Central memory CD4-positive, alpha-beta T cell (primary cell): ENCODE data around the gene ORAI2.
"Not testable (repeated sequence)": the region's sequence is repeated elsewhere in the genome, so short reads cannot be mapped to it uniquely, and the experiment has no call there.

Experiments
- DNase-seq: peaks from one replicate; pipeline ENCODE4 v3.0.0; 2022
- total RNA-seq, 3 experiments: gene quantifications; one replicate each; lab custom pipeline; 2026; lab: John Stamatoyannopoulos, UW

The ORAI2 gene
- 35.1 to 81.7 (median 77.4) reads per million in 3 experiments for total RNA-seq

DNA sequence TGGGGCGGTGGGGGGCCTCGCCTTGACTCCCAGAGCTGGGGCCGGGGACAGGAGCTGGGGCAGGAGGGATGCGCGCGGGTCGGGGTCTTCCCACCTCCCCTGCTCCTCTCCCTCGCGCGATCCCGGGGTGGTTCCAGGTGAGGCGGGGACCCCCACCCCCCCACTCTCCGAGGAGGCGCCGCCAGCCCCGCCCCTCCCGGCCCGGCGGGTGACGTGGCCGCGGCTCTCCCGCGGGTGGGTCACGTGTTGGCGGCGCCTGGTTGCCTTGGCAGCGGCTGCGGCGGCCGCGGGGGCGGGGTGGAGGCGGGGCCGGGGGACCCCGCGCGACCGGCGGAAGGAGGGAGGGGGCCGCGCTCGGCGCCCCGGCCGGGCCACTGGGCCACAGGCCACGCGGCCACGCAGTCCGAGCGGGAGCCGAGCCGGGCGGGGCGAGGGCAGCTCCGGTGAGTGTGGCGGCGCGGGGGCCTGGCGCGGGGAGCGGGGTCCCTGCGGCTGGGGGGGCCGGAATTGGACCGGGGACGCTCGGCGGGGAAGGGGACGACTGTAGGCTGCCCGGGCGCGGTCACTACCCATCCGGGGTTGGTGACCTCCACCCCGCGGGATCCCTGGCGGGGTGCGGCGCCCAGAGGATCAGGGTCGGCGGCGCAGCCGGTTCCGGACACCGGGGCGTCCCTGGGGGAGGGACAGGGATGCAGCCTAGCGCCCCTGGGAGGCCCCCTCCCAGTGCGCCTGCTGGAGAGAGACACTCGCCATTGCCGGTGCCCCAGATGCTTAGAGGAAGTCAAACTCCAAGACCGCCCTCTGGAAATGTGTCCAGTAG is at the start of gene ORAI2:
TSS of gene ORAI2 (plus strand) at position 357 of the 820 bp plus-strand sequence. CDS start 5,382 bp downstream, outside the sequence.
- peak; percentile 84 for DNase-seq

DNA sequence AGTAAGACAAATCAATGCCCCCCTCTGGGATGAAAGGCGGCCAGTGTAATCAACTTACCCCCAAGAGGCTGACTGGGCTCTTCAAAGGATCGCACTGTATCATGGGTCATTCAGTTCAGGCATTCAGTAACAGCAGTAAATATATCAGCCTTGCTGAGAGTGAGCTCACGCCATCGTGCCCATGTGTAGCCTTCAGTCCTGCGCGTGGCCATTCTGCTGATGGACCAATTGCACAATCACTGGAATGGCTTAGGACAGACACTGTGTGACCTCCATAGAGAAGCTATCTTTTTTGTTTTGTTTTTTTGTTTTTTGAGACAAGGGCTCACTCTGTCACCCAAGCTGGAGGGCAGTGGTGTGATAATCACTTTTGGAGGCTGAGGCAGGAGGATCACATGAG is 46.3 kb upstream of the ORAI2 start:
- no peak for DNase-seq

DNA sequence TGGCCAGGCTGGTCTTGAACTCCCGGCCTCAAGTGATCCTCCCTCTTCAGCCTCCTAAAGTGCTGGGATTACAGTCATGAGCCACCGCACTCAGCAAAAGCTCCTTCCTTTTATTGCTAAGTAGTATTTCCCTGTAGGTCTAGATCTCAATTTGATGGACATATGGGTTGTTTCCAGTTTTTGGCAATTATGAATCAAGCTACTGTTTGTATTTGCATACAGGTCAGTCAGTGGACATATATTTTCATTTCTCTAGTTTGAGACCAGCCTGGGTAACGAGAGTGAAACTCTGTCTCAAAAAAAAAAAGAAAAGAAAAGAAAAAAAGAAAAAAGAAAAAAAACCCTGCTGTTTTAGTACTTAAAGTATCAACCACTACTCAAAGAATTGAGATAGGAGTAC is 43.6 kb upstream of the ORAI2 start:
- DNase-seq, result no peak

DNA sequence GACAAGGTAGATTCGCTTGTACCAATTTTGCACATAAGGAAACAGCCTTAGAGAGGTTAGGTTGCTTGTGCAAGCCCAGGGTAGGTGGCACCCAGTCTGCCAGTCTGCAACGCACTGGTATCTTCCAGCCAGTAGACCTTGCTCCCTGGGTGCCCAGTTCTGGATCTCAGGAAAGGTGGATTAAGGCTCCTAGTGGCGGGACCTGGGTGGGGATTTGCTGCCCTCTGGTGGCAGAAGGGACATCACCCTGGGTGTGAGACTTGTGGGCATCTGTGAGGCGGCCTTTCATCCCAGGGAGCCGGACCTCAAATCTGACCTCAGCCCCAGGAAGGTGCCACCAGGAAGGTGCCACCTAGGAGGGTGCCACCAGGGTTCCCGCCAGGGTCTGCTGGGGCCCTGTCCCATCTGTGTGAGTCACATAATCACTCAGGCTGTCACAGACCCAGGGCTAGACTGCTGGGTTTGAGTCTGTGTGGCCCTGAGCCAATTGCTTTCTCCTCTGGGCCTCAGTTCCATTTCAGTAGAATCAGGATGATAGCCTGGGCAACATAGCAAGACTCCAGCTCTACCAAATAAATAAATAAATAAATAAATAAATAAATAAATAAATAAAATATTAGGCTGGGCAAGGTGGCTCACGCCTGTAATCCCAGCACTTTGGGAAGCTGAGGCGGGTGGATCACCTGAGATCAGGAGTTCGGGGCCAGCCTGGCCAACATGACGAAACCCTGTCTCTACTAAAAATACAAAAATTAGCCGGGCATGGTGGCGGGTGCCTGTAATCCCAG is 42.5 kb upstream of the ORAI2 start:
- peak; percentile 59 for DNase-seq

DNA sequence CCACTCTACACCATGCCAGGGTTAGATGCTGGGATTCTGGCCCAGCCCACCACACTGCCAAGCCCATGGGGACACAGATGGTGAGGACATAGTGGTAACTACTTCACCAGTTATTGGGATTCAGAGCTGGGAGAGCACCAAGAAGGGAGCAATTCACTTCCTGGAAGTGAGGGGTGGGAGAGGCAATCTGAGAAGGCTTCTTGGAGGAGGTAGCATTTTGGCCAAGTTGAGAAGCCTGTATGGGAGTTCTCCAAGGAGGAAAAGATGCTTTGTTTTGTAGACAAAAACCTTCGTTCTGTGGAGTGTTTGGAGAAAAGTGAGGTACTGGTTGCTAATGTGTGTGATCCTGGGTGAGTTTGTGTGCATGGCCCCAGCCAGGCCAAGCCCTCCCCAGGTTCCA is 41.0 kb upstream of the ORAI2 start:
- DNase-seq, result no peak

DNA sequence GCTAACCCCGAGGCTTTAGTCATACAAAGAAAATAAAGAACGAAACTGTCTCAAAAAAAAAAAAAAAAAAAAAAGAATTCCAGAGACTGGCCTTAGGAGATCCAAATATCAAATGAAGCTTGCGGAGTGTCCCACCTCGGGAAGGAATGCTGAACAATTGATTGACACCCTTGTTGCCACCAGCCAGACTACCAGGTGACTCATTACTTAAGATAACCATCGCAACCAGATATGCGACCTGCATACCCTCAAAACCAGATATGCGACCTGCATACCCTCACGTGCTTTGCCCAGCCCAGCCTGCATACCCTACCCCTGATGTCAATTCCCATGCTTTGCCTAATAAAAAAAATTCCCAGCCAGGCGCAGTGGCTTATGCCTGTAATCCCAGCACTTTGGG is 39.9 kb upstream of the ORAI2 start:
- DNase-seq, result no peak

DNA sequence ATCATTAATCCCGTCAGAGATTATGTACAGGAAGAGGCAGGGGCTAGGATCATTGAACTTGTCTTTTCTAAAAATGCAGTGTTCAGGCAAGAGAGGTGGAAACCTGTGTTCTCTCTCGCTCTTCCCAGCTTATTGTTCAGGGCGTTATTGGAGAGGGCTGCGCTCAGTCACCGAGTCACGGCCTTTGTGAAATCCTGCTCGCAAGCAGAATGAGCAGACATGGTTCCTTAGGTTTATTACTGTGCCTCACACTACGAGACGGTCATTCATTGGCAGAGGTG is 37.8 kb upstream of the ORAI2 start:
- no peak for DNase-seq

DNA sequence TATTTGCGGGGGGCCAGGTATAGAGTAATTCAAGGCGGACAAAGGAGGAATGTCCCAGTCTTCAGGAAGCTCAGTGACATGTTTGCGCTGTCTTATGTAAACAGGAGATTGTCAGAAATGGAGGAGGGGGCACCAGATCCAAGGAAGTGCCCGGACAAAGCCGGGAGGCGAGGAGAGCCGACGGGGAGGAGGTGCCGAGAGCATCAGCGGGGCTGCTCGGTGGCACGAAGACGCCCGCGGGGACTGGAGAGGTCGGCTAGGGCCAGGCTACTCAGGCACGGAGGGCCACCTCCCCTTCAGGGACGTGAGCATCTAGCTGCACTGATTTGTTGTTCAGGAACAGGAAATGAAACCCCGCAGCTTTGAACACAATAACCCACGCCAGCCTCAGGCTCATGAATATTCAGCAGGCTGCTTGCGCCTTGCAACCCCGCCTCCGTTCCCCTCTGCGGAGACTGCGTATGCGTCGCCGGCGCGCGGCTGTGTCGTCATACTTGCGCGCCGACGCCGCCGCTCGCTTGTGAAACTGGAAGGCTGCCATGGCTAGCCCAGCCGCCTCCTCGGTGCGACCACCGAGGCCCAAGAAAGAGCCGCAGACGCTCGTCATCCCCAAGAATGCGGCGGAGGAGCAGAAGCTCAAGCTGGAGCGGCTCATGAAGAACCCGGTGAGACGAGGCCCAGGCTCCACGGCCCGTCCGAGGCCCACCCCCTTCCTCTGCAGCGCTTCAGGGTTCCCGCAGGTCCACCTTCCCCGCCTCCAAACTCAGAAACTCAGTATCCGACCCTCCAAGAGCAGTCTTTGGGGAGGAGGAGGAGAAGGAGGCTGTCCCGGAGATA is 37.3 kb upstream of the ORAI2 start, which contains the start of gene PRKRIP1:
TSS of gene PRKRIP1 (plus strand) at position 491 of the 837 bp plus-strand sequence. CDS start at position 540, 49 bp downstream.
- DNase-seq, result peak; percentile 91

DNA sequence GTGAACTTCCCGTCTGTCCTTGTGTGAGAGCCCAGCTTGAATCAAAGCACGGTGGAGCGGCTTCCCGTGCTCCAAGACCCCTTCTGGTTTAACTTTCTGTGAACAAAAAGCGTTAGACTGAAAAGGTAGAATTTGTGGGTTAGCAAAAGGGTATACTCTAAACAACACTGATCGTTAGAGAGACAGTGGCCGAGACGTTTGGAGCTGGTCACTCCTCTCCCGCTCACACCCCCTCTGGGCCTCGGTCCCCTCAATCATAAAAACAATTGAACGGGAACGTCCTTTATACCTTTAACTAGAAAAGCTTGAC is 36.7 kb upstream of the ORAI2 start:
- no peak for DNase-seq

DNA sequence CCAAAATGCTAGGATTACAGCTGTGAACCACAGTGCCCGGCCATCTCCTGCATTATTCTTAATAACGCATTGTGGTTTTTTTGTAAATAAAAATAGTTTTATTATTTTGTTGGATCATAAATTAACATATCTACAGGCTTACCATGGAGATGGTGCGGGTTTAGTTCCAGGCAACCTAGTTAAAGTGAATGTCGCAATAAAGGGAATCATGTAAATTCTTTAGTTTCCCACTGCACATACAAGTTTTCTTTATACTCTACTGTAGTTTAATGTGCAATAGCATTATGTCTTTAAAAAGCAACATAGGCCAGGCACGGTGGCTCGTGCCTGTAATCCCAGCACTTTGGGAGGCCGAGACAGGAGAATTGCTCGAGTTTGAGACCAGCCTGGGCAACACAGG is 34.8 kb upstream of the ORAI2 start:
- DNase-seq, result no peak

DNA sequence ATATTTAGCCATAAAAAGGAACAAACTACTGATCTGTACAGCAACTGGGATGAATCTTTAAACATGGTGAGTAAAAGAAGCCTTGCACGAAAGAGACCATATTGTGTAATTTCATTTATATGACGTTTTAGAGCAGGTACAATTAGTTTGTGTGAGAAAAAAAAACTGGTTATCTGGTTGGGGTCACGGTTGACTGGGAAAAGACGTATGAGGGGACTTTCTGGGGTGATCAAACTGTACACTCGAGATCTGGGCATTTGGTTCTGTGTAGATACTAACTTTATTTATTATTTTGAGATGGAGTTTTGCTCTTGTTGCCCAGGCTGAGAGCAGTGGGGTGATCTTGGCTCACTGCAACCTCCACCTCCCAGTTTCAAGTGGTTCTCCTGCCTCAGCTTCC is 33.0 kb upstream of the ORAI2 start:
- no peak for DNase-seq

DNA sequence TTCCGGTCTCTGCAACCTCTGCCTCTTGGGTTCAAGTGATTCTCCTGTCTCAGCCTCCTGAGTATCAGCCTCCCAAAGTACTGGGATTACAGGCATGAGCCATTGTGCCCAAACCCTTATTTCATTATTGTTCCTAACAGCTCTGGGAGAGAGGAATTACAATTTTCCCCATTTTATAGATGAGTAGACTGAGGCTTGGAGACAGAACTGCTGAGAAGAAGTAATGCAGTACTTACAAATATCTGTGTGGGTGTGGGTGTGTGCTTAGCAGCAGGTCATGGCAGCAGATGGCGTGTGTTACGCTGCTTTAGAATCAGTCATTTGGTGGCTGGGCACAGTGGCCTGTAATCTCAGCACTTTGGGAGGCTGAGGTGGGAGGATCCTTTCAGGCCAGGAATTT is 29.8 kb upstream of the ORAI2 start:
- no peak for DNase-seq

DNA sequence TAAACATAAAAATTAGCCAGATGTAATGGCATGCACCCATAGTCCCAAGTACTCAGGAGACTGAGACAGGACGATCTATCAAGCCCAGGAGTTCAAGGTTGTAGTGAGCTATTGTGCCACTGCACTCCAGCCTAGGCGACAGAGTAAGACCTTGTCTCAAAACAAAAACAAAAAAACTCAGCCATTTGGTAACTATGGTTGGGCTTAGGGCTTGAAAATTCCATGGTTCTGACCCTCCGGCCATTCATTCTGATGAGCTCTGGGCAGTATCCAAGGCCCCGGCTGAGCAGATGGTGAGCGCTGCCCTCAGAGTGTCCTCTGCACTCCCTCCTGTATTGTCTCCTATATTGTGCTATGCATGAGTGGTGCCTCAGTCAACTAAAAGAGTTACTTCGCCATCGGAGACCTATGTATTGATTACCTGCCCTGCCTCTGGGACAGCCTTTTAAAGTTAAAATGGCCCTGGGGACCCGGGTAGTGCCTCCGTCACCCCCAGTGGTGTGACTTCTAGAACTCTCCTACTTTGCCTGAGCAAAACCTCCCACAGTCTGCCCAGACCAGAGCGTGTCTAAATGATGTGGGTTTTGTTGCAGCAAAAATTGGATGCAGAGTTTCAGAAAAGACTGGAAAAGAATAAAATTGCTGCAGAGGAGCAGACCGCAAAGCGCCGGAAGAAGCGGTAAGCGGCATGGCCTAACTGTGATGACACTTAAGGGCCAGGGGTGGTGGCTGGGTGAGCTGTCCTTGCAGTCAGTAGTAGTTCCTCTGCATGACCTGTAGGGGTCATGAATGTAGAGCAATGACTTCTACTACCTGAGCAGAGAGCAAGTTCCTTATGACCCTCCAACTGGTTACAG is 29.1 kb upstream of the ORAI2 start:
- peak; percentile 66 for DNase-seq

DNA sequence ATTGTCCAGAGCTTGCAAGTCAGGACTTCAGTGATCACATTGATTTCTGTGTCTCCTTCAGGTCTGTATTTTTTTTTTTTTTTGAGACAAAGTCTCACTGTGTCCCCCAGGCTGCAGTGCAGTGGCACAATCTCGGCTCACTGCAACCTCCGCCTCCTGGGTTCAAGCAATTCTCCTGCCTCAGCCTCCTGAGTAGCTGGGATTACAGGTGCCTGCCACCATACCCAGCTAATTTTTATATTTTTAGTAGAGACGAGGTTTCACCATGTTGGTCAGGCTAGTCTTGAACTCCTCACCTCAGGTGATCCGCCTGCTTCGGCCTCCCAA is 28.6 kb upstream of the ORAI2 start:
- DNase-seq, result not testable (repeated sequence)

DNA sequence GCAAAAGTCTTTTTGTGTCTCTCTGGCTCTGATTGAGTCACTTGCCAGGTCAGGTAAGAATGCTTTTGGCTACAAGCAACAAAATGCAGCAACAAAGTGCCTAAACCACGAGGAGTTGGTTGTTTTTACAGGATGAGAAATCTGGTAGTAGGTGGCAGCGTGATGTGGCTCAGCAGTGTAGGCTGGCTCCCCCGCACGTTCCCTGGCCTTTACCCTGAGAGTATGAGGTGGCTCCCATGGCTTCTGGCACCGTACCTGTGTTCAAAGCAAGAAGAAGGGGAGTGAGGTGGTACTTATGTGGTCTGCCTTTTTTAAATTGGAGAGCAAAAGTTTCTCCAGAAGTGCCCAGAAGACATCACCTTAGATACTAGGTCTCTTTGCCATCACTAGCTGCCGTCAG is 25.5 kb upstream of the ORAI2 start:
- no peak for DNase-seq

DNA sequence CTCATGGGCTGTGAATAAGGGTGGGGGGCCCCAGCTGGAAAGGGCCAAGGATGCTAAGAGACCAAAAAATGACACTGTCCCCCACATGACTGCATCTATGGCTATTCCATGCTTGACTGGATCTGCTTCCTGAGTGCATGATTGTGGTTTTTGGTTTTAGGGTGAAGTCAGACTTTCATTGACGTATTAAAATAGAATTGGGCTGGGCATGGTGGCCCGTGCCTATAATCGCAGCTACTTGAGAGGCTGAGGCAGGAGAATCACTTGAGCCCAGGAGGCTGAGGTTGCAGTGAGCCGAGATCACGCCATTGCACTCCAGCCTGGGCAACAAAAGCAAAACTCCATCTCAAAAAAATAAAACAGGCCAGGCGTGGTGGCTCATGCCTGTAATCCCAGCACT is 24.8 kb upstream of the ORAI2 start:
- DNase-seq, result not testable (repeated sequence)

DNA sequence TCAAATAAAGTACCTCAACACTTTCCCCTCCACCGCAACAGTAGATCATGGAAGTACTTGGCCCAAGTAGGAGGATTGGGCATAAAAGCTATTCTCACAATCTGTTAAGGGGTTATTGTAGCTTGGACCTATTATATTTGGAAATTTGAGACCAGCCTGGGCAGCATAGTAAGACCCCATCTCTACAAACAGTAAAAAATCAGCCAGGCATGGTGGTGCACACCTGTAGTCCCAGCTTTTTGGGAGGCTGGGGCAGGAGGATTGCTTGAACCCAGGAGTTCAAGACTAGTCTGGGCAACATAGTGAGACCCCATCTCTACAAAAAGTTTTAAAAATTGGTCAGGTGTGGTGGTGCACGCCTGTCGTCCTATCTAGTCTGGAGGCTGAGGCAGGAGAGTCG is 24.0 kb upstream of the ORAI2 start:
- DNase-seq, result no peak

DNA sequence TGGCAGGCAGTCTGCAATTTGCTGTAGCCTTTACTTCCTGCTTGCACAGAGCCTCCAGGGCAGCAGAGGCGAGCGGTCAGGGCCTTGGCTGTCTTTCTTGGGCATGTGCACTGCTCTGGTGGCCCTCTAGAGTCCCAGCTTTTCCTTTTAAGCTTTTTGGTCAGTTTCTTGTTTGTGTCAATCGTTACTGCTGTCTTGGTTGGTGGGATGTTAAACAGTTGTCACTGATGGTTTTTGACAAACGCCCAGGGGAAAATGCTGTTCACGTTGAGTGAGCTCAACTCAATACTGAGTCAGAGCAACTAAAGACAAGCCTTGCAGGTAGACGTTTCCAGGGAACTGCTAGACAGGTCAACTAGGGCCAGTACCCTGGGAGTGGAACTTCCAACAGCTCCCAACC is 23.3 kb upstream of the ORAI2 start:
- no peak for DNase-seq

DNA sequence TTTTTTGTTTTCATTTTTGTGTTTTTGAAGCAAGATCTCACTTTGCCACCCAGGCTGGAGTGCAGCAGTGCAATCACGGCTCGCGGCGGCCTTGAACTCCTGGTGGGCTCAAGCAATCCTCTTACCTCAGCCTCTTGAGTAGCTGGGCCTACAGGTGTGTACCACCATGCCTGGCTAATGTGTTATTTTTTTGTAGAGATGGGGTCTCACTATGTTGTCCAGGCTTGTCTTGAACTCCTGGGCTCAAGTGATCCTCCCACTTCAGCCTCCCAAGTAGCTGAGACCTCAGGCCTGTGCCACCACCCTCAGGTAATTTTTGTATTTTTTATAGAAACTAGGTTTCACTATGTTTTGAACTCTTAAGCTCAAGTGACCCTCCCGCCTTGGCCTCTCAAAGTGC is 22.5 kb upstream of the ORAI2 start:
- DNase-seq, result no peak

DNA sequence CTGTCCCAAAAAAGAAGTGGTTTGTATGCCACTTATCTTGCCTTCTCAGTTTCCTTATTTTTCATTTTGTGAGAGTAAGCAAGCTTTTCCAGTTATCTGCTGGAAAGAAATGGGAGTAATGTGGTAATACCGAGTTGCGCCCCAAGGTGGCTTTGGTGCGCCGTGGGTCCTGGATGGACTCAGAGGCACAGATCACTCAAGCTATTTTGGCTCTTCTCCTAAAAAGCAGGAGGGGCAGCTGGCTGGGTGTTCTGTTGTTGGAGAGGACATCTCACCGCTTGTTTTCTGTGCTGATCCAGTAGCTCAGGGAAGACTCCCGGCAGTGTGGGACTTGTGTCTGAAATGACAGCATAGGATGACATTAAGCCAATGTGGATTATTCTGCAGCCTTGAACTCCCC is 20.8 kb upstream of the ORAI2 start:
- DNase-seq, result peak; percentile 47

DNA sequence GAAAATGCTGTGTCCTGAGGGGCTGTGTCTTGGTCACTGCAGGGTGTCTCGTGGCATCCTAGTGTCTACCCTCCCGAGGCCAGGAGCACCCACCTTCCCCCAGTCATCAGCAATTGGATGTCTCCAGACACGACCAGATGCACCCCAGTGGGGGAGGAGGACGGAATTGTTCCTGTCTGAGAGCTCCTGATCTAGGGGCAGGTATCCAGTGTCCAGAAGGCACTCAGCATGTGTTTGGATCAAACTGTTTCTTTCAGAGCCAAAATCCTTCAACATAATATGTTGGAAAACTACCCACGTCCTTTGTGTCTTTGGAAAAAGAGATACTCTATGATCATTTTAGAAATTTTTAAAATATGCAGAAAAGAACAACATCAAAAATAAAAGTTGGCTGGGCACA is 20.3 kb upstream of the ORAI2 start:
- no peak for DNase-seq

DNA sequence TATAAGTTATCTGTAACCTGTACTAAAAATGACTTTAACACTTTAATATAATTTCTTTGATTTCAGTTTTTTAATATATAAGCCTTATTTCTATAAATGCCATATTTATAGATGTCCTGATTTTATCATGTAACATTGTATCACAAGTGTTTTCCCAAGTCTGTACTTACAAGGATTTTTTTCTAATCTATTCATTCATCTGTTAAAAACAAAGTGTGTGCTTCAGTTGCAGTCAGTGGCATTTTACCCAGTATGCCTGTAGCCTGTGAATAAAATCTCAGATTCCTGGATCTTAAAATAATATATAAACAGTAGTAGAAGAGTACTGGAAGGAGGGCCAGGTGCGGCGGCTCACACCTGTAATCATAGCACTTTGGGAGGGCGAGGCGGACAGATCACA is 19.8 kb upstream of the ORAI2 start:
- no peak for DNase-seq
